ENCODE results near the gene PSMD9.

Gene PSMD9

DNA sequence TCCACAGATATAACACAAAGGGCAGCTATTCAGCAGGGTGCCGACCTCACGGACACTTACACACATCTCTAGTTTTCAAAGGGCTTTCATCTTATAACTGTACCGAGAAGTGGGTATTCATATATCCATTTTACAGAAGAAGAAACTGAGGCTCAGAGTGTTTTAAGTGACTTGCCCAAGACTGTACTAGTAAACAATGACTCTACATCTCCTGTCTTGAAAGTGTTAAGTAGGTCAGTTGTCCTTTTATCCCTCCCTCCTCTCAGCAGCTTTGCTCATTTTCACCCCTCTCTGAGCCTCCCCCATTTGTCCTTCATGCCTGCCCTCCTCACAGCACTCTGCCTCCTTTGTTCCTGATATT is 43.6 kb downstream of the PSMD9 start:
- no peak overlapping the region for H3K4me3 ChIP-seq (ENCODE audit: low read depth, low read length, poor library complexity, severe bottlenecking)
- no peak overlapping the region for H3K4me2 ChIP-seq (ENCODE audit: low read length)
- H3K27ac ChIP-seq (ENCODE audit: low read depth, low read length, poor library complexity, severe bottlenecking), result no peak overlapping the region
- no peaks in the 10 kb centered on the region for H3K9me3 ChIP-seq (ENCODE audit: low read length)
- H3K9me2 ChIP-seq (ENCODE audit: low read depth, low read length), result no peaks in the 10 kb centered on the region
- H3K27me3 ChIP-seq (ENCODE audit: insufficient read depth, low read length), result no peaks in the 10 kb centered on the region
- no peak overlapping the region for H2AFZ ChIP-seq (ENCODE audit: low read length)
- no peaks in the 10 kb centered on the region for H3K79me2 ChIP-seq (ENCODE audit: insufficient read depth, low read length)
- H3K36me3 ChIP-seq (ENCODE audit: insufficient read depth, low read length), result 0 out of 2 replicates have a peak, but pooled peaks cover 3% of the 10 kb centered on the region
- no peak for TF ChIP-seq EZH2 (IDR thresholded peaks at IDR 0.05; ENCODE audit: borderline replicate concordance, low read length)
- TF ChIP-seq, protein P1, sequence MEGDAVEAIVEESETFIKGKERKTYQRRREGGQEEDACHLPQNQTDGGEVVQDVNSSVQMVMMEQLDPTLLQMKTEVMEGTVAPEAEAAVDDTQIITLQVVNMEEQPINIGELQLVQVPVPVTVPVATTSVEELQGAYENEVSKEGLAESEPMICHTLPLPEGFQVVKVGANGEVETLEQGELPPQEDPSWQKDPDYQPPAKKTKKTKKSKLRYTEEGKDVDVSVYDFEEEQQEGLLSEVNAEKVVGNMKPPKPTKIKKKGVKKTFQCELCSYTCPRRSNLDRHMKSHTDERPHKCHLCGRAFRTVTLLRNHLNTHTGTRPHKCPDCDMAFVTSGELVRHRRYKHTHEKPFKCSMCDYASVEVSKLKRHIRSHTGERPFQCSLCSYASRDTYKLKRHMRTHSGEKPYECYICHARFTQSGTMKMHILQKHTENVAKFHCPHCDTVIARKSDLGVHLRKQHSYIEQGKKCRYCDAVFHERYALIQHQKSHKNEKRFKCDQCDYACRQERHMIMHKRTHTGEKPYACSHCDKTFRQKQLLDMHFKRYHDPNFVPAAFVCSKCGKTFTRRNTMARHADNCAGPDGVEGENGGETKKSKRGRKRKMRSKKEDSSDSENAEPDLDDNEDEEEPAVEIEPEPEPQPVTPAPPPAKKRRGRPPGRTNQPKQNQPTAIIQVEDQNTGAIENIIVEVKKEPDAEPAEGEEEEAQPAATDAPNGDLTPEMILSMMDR (IDR thresholded peaks at IDR 0.05; ENCODE audit: low read length), result no peak
- no peaks in the 10 kb centered on the region for H3F3A ChIP-seq (ENCODE audit: insufficient read depth, low read length)
- H3K9ac ChIP-seq (ENCODE audit: low read length), result no peak overlapping the region
- peaks cover 19% of the 10 kb centered on the region for H3K4me1 ChIP-seq (ENCODE audit: insufficient read depth, low read length, severe bottlenecking)
- no peaks in the 10 kb centered on the region for H4K20me1 ChIP-seq (ENCODE audit: insufficient read depth, low read length)

DNA sequence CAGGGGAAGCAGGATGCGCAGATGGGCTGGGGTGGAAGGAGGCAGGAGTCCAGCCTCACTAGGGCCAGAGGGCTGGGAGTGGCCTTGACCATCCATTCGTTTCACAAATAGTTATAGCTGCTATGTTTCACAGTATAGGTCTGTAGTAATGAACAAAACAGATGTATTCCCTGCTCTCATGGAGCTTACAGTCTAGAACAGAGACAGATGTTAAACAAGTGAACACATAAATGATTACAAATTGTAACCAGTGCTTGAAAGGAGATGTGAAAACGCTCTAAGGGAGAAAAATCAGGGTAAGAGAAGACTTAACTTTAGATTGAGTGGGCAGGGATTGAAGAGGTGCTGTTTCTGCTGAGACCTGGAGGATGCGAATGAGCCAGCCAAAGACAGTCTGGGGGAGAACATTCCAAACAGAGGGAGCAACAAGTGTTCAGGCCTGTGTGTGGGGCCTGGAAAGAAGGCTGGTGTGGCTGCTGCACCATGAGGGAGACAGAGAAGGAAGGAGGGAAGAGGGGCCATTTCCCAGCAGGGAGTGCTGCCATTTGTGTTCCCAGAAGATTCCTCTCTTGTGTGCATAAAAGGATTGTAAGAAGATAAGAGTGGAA is 44.4 kb downstream of the PSMD9 start:
- TF ChIP-seq, protein P1 (IDR thresholded peaks at IDR 0.05; ENCODE audit: low read length), result no peak
- no peak for TF ChIP-seq EZH2 (IDR thresholded peaks at IDR 0.05; ENCODE audit: borderline replicate concordance, low read length)
- H3K9me3 ChIP-seq (ENCODE audit: low read length), result no peaks in the 10 kb centered on the region
- H3K36me3 ChIP-seq (ENCODE audit: insufficient read depth, low read length), result 0 out of 2 replicates have a peak, but pooled peaks cover 11% of the 10 kb centered on the region
- H3K4me2 ChIP-seq (ENCODE audit: low read length), result no peak overlapping the region
- no peaks in the 10 kb centered on the region for H3F3A ChIP-seq (ENCODE audit: insufficient read depth, low read length)
- no peaks in the 10 kb centered on the region for H3K27me3 ChIP-seq (ENCODE audit: insufficient read depth, low read length)
- no peaks in the 10 kb centered on the region for H4K20me1 ChIP-seq (ENCODE audit: insufficient read depth, low read length)
- no peak overlapping the region for H3K27ac ChIP-seq (ENCODE audit: low read depth, low read length, poor library complexity, severe bottlenecking)
- peaks cover 10% of the 10 kb centered on the region for H3K4me1 ChIP-seq (ENCODE audit: insufficient read depth, low read length, severe bottlenecking)
- H3K4me3 ChIP-seq (ENCODE audit: low read depth, low read length, poor library complexity, severe bottlenecking), result no peak overlapping the region
- no peak overlapping the region for H3K9ac ChIP-seq (ENCODE audit: low read length)
- H3K9me2 ChIP-seq (ENCODE audit: low read depth, low read length), result no peaks in the 10 kb centered on the region
- H3K79me2 ChIP-seq (ENCODE audit: insufficient read depth, low read length), result no peaks in the 10 kb centered on the region
- no peak overlapping the region for H2AFZ ChIP-seq (ENCODE audit: low read length)

DNA sequence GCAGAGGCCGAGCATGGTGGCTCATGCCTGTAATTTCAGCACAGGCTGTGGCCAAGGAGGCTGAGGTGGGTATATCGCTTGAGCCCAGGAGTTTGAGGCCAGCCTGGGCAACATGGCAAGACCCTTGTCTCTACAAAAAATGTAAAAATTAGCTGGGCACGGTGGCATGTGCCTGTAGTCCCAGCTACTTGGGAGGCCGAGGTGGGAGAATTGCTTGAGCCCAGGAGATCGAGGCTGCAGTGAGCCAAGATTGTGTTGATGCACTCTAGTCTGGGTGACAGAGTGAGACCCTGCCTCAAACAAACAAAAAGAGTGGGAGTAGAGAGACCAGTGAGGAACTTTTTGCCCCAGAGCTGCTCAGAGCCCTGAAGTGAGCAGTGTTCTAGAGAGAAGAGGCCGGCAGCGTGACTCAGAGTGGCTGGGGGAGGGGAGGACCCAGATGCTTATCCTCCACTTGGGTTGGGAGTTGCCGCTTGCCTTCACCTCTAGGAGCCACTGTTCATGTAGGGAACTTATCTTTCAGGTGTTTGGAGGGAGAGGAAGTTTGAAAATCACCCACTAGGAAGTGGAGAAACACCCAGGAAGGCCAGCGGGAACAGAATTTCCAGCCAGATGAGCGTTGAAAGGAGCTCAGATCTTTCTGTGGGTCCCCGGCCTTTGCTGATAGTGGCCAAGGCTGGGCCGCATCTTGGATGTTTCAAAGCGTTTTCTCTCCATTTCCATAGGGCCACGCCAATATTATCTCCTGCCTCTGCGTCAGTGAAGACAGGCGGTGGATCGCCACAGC is 45.1 kb downstream of the PSMD9 start:
- H3K27me3 ChIP-seq (ENCODE audit: insufficient read depth, low read length), result no peaks in the 10 kb centered on the region
- H3K4me2 ChIP-seq (ENCODE audit: low read length), result no peak overlapping the region
- H3K4me1 ChIP-seq (ENCODE audit: insufficient read depth, low read length, severe bottlenecking), result peaks cover 10% of the 10 kb centered on the region
- TF ChIP-seq, protein P1 (IDR thresholded peaks at IDR 0.05; ENCODE audit: low read length), result no peak
- no peak for TF ChIP-seq EZH2 (IDR thresholded peaks at IDR 0.05; ENCODE audit: borderline replicate concordance, low read length)
- no peaks in the 10 kb centered on the region for H3F3A ChIP-seq (ENCODE audit: insufficient read depth, low read length)
- no peaks in the 10 kb centered on the region for H3K9me2 ChIP-seq (ENCODE audit: low read depth, low read length)
- H3K79me2 ChIP-seq (ENCODE audit: insufficient read depth, low read length), result no peaks in the 10 kb centered on the region
- no peak overlapping the region for H3K27ac ChIP-seq (ENCODE audit: low read depth, low read length, poor library complexity, severe bottlenecking)
- no peaks in the 10 kb centered on the region for H3K9me3 ChIP-seq (ENCODE audit: low read length)
- H4K20me1 ChIP-seq (ENCODE audit: insufficient read depth, low read length), result no peaks in the 10 kb centered on the region
- H3K36me3 ChIP-seq (ENCODE audit: insufficient read depth, low read length), result 0 out of 2 replicates have a peak, but pooled peaks cover 13% of the 10 kb centered on the region
- no peak overlapping the region for H3K9ac ChIP-seq (ENCODE audit: low read length)
- H3K4me3 ChIP-seq (ENCODE audit: low read depth, low read length, poor library complexity, severe bottlenecking), result no peak overlapping the region
- no peak overlapping the region for H2AFZ ChIP-seq (ENCODE audit: low read length)
